ENCODE measurements around the gene C3orf52.

GRCh38 chr3:112136046-112136445 is 49.9 kb downstream of the C3orf52 start:
- TF ChIP-seq CTCF (optimal IDR thresholded peaks at IDR 0.05 in 1 of 3, IDR thresholded peaks at IDR 0.05 in 1 of 3, conservative IDR thresholded peaks at IDR 0.05 in 1 of 3; ENCODE audit: extremely low read depth in 1 of 3, insufficient read depth in 2 of 3, low read length in 3 of 3) = no peak
- no peak for TF ChIP-seq EZH2 (IDR thresholded peaks at IDR 0.05; ENCODE audit: low read length)
